HG03097 (cell line): ENCODE data around the gene CNGB1.
A peak's percentile ranks its signal among the peaks of the same experiment; 100 is the strongest.
"Not testable (repeated sequence)": the region's sequence is repeated elsewhere in the genome, so short reads cannot be mapped to it uniquely, and the experiment has no call there.

Experiments
- ATAC-seq: cut with Tn5 transposase; IDR thresholded peaks from one replicate; pipeline ENCODE4 v1.9.1; 2021; ENCODE audit not compliant: unreplicated experiment, low FRiP score

The CNGB1 gene

DNA sequence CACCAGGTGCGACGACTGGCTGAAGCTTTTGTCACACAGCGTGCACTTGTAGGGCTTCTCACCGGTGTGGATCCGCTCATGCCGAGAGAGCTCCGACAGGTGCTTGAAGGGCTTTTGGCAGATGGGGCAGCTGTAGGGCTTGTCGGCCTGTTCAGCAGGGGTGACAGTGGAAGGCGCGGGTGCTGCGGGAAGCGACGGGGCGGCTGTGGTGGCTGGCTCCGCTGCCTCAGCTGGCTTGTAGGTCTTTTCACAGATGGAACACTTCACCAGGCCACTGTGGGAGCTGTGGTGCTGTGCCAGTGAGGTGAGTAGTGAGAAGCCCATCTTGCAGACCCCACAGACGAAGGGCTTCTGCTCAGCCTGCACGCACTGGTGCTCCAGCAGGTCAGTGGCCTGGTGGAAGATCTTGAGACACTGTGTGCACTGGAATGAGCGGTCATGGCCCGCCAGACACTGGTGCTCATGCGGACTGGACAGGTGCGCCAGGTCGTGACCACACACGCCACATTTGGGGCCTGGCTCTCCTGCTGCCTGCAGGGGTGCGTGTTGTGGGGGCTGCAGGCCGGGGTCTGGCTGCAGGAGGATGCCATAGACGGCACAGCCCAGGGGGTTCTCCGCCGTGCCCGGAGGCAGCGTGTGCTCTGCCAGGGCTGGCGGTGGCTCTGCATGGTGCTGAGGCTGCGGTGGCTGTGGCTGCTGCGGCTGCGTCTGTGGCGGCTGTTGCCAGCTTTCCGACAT is 26.8 kb upstream of the CNGB1 start:
- no peak for ATAC-seq

DNA sequence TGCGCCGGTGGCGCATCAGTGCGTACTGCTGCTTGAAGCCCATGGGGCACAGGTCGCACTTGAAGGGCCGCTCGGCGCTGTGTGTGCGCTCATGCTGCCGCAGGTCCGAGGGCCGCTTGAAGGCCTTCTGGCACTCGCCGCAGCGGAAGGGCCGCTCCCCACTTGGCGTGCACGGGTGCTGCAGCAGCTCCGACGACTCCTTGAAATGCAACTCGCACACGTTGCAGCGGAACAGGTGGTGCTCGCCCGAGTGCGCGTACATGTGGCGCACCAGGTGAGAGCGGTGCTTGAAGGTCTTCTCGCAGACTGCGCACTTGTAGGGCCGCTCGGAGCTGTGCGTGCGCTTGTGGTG is 26.2 kb upstream of the CNGB1 start:
- ATAC-seq, result no peak

- ATAC-seq, result no peak
Observed at GRCh38 chr16:57996406-57997175, 25.7 kb upstream of the CNGB1 start.

DNA sequence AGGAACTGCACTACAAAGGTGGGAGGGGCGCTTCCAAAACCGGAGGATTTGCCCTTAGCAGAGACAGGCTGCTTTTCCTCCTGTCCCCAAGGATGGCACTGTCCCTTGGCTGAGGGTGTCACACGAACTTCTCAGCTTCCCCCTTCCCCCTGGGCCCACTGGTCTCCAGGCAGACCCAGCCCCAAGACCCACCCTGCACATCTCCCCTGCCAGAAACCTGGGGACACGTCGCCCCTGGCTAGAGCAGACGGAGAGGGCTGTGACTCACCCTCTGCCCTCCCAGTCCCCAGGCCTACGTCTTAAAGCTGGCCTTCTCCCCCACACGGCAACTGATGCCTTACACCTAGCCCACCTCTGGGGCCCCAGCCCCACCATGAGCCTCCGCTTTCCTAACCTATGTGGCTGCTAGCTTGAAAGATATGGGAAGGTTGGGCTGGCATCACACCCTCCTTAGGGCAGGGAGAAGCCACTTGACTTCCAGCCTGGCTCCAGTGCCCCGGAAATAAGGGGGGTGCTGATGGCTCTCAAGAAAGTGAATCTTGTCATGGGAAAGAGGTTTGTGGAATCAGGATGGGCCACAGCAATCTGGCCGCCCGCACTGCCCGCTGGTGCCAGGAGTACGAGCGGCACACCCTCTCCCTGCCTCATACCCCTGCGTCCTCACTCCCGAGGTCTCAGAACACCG is 24.9 kb upstream of the CNGB1 start:
- no peak for ATAC-seq

DNA sequence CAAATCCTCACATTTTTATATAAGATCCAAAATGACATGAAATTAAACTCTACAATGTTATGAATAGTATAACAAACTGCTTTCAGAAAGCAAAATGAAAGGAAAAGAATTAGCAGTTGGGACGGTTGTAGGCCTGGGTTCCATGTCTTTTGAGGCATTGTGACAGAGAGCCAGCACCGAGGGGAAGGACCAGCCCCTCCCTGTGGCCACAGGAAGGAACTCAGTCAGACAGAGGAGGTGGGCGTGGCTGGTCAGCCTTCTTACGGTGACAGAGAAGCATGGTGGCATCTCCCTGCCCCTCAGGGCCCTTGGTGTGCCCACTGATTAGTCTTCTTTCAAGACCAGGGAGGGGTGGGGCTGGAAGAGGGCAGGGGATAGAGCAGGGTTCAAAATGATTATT is 23.9 kb upstream of the CNGB1 start:
- peak; percentile 46 for ATAC-seq

DNA sequence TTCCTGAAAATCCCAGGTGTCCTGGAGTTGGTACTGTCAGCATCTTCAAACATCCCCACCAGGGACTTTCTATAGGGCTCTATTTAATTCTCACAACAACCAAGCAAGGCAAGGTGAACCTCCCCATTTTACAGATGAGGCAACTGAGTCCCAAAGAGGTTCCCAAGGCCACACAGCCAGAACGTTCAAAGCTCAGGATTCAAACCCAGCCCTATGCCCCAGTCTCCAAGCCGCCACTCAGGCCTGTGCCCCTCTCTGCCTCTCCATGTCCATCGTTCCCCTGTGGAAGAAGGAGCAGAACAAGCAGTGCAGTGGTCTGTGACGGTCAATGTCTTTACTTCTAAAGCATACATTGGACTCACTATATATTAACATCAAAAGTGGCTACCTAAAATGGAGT is 23.4 kb upstream of the CNGB1 start:
- no peak for ATAC-seq

DNA sequence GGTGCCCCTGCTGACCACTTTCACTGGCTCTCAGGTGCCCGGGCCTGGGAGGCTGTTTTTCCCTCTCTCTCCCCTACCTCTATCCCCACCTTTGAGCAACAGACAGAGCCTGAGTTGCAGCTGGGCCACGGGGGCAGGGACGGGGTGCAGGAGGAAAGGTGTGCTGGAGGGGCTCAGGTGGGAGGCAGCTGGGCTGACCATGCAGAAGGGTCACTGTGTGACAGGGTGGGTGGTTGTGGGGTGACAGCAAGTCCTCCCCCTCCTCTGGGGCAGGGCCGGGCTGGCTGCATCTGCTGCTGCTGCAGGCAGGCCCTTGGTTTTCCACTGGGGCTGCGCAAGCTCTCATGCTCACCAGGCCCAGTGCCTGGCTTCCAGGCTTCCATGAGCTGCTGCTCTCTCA is 23.0 kb upstream of the CNGB1 start:
- ATAC-seq, result no peak

- no peak for ATAC-seq
Observed at GRCh38 chr16:57993438-57993837, 22.5 kb upstream of the CNGB1 start.

DNA sequence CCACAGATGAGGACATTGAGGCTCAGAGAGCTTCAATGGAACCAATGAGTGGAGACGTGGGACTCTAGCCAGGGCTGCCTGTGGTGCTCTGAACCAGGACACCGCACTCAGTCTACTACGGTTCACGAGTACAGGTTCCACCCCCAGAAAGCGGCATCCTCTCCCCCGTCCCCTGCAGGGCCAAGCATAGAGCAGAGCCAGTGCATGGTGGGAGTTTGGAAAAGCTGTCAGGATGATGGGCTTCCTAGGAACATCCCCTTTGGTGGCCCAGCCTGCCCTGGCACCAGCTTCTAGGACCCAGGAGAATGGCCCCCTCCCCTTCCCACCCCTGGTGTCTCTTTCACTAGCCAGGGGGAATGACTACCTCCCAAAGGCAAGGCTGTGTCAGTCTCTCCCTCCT is 21.2 kb upstream of the CNGB1 start:
- ATAC-seq, result no peak

DNA sequence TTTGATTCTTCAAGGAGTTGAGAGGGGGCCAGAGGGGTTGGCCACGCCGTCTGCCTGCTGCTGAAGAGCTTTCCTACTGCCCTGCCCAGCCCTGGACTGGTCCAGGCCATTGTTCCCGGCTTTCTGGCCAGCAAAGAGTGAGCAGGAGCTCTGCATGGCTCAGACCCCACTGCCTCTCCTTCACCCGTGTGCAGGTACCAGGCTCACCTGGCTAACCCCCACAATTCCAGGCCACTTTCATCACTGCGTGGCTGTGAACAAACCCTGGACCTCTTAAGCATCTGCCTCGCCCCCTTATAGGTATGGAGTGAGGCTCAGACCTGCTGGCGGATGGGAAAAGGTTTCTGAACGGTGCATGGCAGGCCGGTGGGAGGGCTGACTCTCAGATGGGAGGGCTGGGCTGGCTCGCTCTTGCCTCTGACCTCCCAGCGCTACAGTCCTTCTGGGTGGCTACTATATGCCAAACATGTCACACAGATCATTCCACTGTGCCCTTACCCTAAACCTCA is 20.7 kb upstream of the CNGB1 start:
- no peak for ATAC-seq

DNA sequence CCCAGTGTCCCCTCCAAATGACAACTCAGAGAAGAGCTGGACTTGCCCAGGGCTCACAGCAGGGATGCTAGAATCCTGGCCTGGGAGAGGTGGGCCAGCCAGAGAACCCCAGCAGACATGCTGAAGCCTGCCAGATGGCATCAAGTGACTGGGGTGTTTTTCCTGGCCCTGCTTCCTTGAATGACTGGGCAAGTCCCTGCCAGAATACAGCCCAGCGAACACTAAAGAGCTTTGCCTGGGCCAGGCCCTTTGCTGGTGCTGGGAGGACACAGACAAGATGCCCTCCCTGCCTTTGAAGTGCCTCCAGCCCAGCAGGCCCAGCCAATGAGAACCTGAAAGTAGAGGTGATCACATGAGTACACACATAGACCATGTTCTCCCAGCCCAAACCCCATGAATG is 18.0 kb upstream of the CNGB1 start:
- no peak for ATAC-seq

DNA sequence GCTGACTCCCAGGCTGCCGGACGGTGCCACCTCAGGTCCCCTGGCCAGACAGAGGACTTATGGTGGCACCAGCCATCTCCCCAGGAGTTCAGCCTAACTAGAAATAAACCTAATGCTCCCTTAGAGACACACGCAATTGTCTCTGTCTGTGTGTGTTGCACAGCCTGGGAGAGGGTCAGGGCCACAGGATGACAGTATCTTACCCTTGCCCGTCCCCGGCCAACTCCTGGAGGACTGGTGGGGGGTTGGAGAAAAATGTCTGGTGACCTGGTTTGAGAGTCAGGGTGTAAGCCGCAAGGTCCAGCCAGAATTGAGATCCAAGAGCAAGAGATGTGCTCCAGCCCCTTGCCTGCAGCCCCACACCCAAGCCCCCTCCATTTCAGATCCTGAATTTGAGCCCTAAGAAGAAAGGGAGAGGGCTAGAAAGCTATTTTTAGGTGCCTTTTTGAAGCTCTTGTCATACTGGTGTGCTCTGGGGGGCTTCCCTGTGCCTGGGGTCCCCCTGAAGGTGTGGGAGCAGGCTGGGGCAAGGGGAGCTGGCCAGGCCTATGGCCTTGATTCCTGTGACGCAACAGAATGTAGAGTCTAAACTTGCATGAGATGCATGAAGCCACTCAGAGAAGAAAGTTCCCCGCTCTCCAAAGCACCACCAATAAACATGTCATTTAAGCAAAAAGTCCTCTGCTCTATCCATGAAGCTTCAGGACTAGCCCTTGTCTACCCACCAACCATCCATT is 16.7 kb upstream of the CNGB1 start:
- no peak for ATAC-seq

DNA sequence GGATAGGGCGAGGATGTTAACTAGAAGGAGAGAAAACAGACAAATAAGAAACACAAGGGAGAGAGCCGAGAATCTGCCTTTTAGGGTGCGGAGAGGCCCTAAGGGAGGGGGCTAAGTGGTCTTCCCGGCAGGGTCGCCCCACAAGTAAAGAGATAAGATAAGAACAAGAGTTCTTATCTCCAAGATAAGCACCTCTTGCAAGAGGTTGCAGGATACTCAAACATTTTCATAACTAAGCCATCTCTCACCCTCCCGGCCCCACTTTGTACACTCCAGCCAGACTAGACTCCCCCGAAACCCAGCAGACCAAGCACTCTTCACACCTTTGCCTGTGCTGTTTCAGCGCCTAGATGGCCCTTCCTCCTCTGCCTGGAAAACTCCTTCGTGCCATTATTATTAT is 15.3 kb upstream of the CNGB1 start:
- ATAC-seq, result no peak

DNA sequence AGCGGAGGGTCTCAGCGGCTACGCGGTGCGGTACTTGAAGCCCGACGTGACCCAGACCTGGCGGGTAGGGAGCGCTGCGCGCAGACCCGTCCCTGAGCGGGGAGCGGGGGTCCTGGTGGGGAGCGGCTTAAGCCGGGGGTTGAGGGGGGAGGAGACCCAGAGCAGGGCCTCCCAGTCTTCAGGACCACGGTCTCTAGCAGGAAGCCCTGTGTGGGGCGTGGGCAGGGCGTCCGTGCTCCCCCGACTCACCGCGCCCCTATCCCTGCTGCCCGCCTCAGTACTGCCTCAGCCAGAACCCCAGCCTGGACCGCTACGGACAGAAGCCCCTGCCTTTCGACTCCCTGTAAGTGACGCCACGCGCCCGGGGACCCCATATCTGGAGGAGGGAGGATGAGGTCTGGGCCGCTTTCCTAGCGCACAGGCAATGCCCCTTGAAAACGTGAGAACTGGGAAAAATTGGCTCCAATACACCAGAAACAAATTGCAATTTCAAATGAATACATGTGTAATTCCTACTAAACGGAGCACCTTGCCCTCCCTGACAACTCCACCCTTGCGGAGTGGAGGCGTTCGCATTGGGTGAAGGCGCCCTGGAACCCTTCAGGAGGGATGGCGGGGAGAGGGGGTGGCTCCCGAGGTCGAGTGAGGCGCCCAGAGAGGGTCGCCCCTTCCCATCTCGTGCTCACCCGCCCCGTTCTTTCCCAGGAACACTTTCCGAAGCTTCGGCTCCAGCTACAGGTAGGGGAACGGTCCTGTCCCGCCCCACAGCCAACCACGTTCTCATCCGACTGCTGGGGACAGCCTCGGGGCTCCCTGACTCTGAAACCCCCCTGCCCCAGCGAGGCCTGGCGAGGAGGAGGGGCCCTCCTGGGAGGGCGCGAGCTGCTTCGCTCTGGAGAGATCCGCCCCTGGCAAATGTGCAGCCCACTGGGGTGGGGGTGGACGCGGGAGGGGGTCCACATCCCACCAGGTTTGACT is 14.6 kb upstream of the CNGB1 start:
- no peak for ATAC-seq

GRCh38 chr16:57984443-57985203 is 13.7 kb upstream of the CNGB1 start:
- peak; percentile 69 for ATAC-seq

DNA sequence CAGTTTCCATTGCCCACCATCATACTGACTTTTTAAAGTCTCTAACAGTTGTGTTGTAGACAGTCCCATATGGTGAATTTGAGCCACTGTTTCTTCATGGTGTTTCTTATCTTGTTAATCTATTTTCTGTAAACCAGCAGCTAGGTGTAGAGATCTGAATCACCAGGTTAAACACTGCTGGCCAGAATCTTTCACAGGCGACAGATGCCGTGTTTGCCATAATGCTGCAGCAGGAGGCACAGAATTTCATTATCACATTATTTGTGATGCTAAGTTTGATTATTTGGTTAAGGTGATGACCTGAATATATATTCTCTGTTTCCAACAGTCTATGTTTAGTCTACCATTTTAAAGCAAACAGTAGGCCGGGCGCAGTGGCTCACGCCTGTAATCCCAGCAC is 11.5 kb upstream of the CNGB1 start:
- ATAC-seq, result no peak

- ATAC-seq, result no peak
Observed at GRCh38 chr16:57981636-57982035, 10.7 kb upstream of the CNGB1 start.

DNA sequence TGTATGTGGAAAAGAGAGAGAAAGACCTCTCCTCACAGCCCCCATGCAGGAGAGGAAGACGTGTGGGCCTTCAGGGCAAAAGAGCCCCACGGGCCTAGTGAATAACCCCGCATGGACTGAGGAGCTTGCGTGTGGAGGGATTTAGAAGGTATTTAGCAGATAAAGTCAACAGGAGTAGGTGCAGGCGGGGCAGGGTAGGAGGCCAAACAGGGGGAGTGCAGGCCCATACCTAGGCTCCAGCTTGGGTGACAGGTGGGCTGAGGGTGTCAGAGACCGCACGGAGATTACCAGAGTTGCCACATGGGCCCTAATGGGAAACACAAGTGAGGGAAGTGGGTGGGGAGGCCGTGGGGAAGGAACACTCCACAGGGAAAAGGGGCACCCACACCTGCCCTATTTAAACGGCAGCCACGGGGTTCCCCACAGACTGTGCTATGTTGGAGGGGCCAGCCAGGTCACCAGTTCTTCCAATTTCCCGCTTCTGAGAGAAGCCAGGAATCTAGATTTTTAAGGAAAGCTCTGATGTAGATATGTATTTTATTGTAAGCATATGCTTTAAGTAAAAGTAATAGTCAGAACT is 8.2 kb upstream of the CNGB1 start:
- no peak for ATAC-seq

DNA sequence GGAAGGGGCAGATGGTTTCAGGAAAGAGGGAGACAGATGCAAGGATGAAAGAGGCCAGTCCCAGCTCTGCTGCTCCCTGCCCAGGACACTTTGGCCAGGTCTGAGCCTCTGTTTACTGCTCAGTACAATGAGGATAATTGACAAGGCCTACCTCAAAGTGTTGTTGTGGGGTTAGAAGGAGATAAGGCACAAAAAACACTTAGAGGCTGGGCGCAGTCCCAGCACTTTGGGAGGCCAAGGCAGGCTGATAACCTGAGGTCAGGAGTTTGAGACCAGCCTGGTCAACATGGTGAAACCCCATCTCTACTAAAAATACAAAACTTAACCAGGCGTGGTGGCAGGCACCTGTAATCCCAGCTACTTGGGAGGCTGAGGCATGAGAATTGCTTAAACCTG is 7.1 kb upstream of the CNGB1 start:
- ATAC-seq, result not testable (repeated sequence)
